Measurements from ENCODE around the gene PPP1R13L. TPM values are rescaled to one million over a fixed set of nuclear protein-coding genes. Genes with fewer than 3 reads are reported as not detected.
A peak's percentile ranks its signal among the peaks of the same experiment; 100 is the strongest.

Gene PPP1R13L
- total RNA-seq, 3 donors from 2014 or later: 21.1 to 36.7 (median 30.8) TPM

- DNase-seq: peak in 1 of 3 donors; percentile 57
Measured at GRCh38 chr19:45448887-45449299, 44.0 kb upstream of the PPP1R13L start.

GRCh38 chr19:45448425-45448756 is 43.5 kb upstream of the PPP1R13L start:
- ATAC-seq: no peak
- Histone ChIP-seq H3K4me1 (ENCODE audit: low read depth) (peaks cover 48% of the 10 kb centered on the region), H3K4me3 (no peak overlapping the region), H3K36me3 (ENCODE audit: low read depth) (no peaks in the 10 kb centered on the region), H3K9me3 (no peaks in the 10 kb centered on the region)
- no peak for DNase-seq
- no peak for TF ChIP-seq CTCF (IDR thresholded peaks at IDR 0.05)
- intact Hi-C loops (cut with DNase I, micrococcal nuclease): no loop called here

More at GRCh38 chr19:45448887-45449299, 44.0 kb upstream of the PPP1R13L start:
- Histone ChIP-seq H3K4me3 (no peak overlapping the region), H3K9me3 (no peaks in the 10 kb centered on the region), H3K36me3 (ENCODE audit: low read depth) (no peaks in the 10 kb centered on the region), H3K4me1 (ENCODE audit: low read depth) (peaks cover 48% of the 10 kb centered on the region)
- intact Hi-C loops (cut with DNase I, micrococcal nuclease): no loop called here
- TF ChIP-seq CTCF (IDR thresholded peaks at IDR 0.05): no peak
- ATAC-seq: peak; percentile 39

- H3K4me1 ChIP-seq (ENCODE audit: low read depth): peaks cover 54% of the 10 kb centered on the region
- intact Hi-C loops (cut with DNase I, micrococcal nuclease): no loop called here
- no peak overlapping the region for H3K4me3 ChIP-seq
- TF ChIP-seq CTCF (IDR thresholded peaks at IDR 0.05): no peak
- no peaks in the 10 kb centered on the region for H3K36me3 ChIP-seq (ENCODE audit: low read depth)
- DNase-seq (no peak), ATAC-seq (no peak)
- H3K9me3 ChIP-seq: no peaks in the 10 kb centered on the region
Measured at GRCh38 chr19:45446944-45447343, 42.1 kb upstream of the PPP1R13L start.

- TF ChIP-seq CTCF (IDR thresholded peaks at IDR 0.05): no peak
- H3K36me3 ChIP-seq (ENCODE audit: low read depth): no peaks in the 10 kb centered on the region
- no peaks in the 10 kb centered on the region for H3K9me3 ChIP-seq
- DNase-seq (peak in 1 of 3 donors; percentile 50), ATAC-seq (no peak)
- intact Hi-C loops (cut with DNase I, micrococcal nuclease): no loop called here
- no peak overlapping the region for H3K4me3 ChIP-seq
- peaks cover 48% of the 10 kb centered on the region for H3K4me1 ChIP-seq (ENCODE audit: low read depth)
Measured at GRCh38 chr19:45446295-45446694, 41.4 kb upstream of the PPP1R13L start.

DNA sequence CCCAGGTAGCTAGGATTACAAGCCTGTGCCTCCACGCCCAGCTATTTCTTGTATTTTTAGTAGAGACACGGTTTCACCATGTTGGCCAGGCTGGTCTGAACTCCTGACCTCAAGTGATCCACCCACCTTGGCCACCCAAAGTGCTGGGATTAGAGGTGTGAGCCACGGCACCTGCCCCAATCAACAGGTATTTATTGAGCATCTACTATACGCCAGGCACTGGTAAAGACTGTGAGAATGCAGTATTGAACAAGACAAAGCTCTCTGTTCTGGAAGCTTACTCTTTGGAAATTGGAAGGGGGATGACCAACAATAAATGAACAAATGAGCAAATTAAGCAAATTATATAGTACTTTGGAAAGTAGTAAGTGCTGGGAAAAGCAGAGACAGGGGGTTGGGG is 40.3 kb upstream of the PPP1R13L start:
- H3K4me1 ChIP-seq (ENCODE audit: low read depth): peaks cover 47% of the 10 kb centered on the region
- no peaks in the 10 kb centered on the region for H3K36me3 ChIP-seq (ENCODE audit: low read depth)
- no peak for TF ChIP-seq CTCF (IDR thresholded peaks at IDR 0.05)
- intact Hi-C loops (cut with DNase I, micrococcal nuclease): no loop called here
- DNase-seq (no peak), ATAC-seq (no peak)
- H3K9me3 ChIP-seq: no peaks in the 10 kb centered on the region
- H3K4me3 ChIP-seq: no peak overlapping the region
